ENCODE results near the gene PET117.
A peak's percentile ranks its signal among the peaks of the same experiment; 100 is the strongest.

PET117 gene

DNA sequence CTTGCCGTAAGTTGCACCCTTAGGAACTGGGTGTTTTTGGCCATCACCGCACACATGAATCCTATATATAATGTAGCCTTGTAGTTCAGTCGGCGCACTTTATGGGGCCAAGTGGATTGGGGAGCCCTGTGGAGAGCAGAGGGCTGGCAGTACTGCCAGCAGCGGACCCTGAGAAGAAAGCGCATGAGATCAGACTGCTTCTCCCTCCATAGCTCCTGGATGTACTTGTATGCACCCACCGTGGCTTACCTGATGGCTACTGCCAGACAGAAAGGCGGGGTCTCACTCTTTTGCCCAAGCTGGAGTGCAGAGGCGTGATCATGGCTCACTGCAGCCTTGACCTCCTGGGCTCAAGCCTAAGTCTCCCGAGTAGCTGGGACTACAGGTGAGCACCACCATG is 47.2 kb upstream of the PET117 start:
- no peak for ATAC-seq
- no peak for TF ChIP-seq CSDC2 (CRISPR knock-in tag; IDR thresholded peaks at IDR 0.05)
- no peak for TF ChIP-seq ZNF8 (CRISPR knock-in tag; IDR thresholded peaks at IDR 0.05)
- TF ChIP-seq PATZ1 (CRISPR knock-in tag; IDR thresholded peaks at IDR 0.05; ENCODE audit: borderline replicate concordance), result no peak
- no peak for TF ChIP-seq TCF4 (CRISPR knock-in tag; IDR thresholded peaks at IDR 0.05; ENCODE audit: borderline replicate concordance)
- no peak for TF ChIP-seq TOX (CRISPR knock-in tag; IDR thresholded peaks at IDR 0.05; ENCODE audit: borderline replicate concordance)
- no peak for TF ChIP-seq CSRNP3 (CRISPR knock-in tag; IDR thresholded peaks at IDR 0.05)
- no peak for TF ChIP-seq RARB (CRISPR knock-in tag; IDR thresholded peaks at IDR 0.05)
- TF ChIP-seq ZC3H10 (CRISPR knock-in tag; IDR thresholded peaks at IDR 0.05), result no peak
- no peak for TF ChIP-seq PPARA (CRISPR knock-in tag; IDR thresholded peaks at IDR 0.05; ENCODE audit: borderline replicate concordance)
- no peak for TF ChIP-seq GLIS3 (CRISPR knock-in tag; IDR thresholded peaks at IDR 0.05)

- TF ChIP-seq PATZ1 (CRISPR knock-in tag; IDR thresholded peaks at IDR 0.05; ENCODE audit: borderline replicate concordance) (no peak), ZNF565 (CRISPR knock-in tag; conservative IDR thresholded peaks at IDR 0.05; ENCODE audit: low read depth) (no peak), GLIS3 (CRISPR knock-in tag; IDR thresholded peaks at IDR 0.05) (no peak), BACH2 (CRISPR knock-in tag; IDR thresholded peaks at IDR 0.05; ENCODE audit: borderline replicate concordance) (no peak), CSDC2 (CRISPR knock-in tag; IDR thresholded peaks at IDR 0.05) (no peak), OSR1 (CRISPR knock-in tag; IDR thresholded peaks at IDR 0.05) (no peak), RARB (CRISPR knock-in tag; IDR thresholded peaks at IDR 0.05) (no peak), ZFP3 (CRISPR knock-in tag; IDR thresholded peaks at IDR 0.05) (no peak)
- no peak for ATAC-seq
Observed at GRCh38 chr20:18091623-18092022, 46.0 kb upstream of the PET117 start.

- TF ChIP-seq GLIS3 (CRISPR knock-in tag; IDR thresholded peaks at IDR 0.05) (no peak), ZFP30 (CRISPR knock-in tag; IDR thresholded peaks at IDR 0.05) (no peak), POU6F1 (CRISPR knock-in tag; IDR thresholded peaks at IDR 0.05; ENCODE audit: borderline replicate concordance, low read depth) (no peak), TOX (CRISPR knock-in tag; IDR thresholded peaks at IDR 0.05; ENCODE audit: borderline replicate concordance) (no peak), SNAI2 (CRISPR knock-in tag; IDR thresholded peaks at IDR 0.05) (no peak), ZNF70 (CRISPR knock-in tag; IDR thresholded peaks at IDR 0.05) (no peak)
- ATAC-seq, result peak; percentile 57
Observed at GRCh38 chr20:18092890-18093289, 44.8 kb upstream of the PET117 start.

GRCh38 chr20:18093388-18093787 is 44.3 kb upstream of the PET117 start:
- TF ChIP-seq CSRNP3 (CRISPR knock-in tag; IDR thresholded peaks at IDR 0.05) (no peak), ISL1 (CRISPR knock-in tag; IDR thresholded peaks at IDR 0.05) (no peak), TCF4 (CRISPR knock-in tag; IDR thresholded peaks at IDR 0.05; ENCODE audit: borderline replicate concordance) (no peak), PPARA (CRISPR knock-in tag; IDR thresholded peaks at IDR 0.05; ENCODE audit: borderline replicate concordance) (no peak), TOX (CRISPR knock-in tag; IDR thresholded peaks at IDR 0.05; ENCODE audit: borderline replicate concordance) (no peak), ZNF8 (CRISPR knock-in tag; IDR thresholded peaks at IDR 0.05) (no peak), BACH2 (CRISPR knock-in tag; IDR thresholded peaks at IDR 0.05; ENCODE audit: borderline replicate concordance) (no peak), CSDC2 (CRISPR knock-in tag; IDR thresholded peaks at IDR 0.05) (no peak), SNAI2 (CRISPR knock-in tag; IDR thresholded peaks at IDR 0.05) (no peak), CREB5 (CRISPR knock-in tag; IDR thresholded peaks at IDR 0.05; ENCODE audit: low read depth) (no peak), ZC3H10 (CRISPR knock-in tag; IDR thresholded peaks at IDR 0.05) (no peak), ZNF70 (CRISPR knock-in tag; IDR thresholded peaks at IDR 0.05) (no peak), PATZ1 (CRISPR knock-in tag; IDR thresholded peaks at IDR 0.05; ENCODE audit: borderline replicate concordance) (no peak), OSR1 (CRISPR knock-in tag; IDR thresholded peaks at IDR 0.05) (no peak), ZFP30 (CRISPR knock-in tag; IDR thresholded peaks at IDR 0.05) (no peak), ZNF565 (CRISPR knock-in tag; conservative IDR thresholded peaks at IDR 0.05; ENCODE audit: low read depth) (no peak)
- ATAC-seq, result no peak
